Stomach (tissue), 9 donors: ENCODE data around the gene PPIL6. TPM values are rescaled to one million over a fixed set of nuclear protein-coding genes. Genes with fewer than 3 reads are reported as not detected.

ENCODE experiments used
- DNase-seq, 2 donors: peaks; one replicate each; pipeline versions ENCODE4 v3.0.0 to v3.0.0-alpha.2; 2013 to 2019
- H3K27ac ChIP-seq, 5 donors: fragments of 200-600 bp in 4 of 5; sonication (generic) in 4 of 5; one replicate each; pipeline ENCODE4 v1.5.1; 2013 to 2019; ENCODE audit warnings: mild to moderate bottlenecking in 1 of 5, moderate library complexity in 1 of 5
- H3K27me3 ChIP-seq, 3 donors: fragments of 200-600 bp; sonication (generic); one replicate each; pipeline ENCODE4 v1.5.1; 2017 to 2019; ENCODE audit warnings: mixed run types in 1 of 3
- H3K36me3 ChIP-seq, 4 donors: fragments of 200-600 bp; sonication (generic); 1 replicate in 3 of 4; 2 replicates in 1 of 4; pipeline ENCODE4 v1.5.1; 2016 to 2019
- H3K4me1 ChIP-seq, 4 donors: fragments of 200-600 bp; sonication (generic); one replicate each; pipeline ENCODE4 v1.5.1; 2016 to 2019
- H3K4me3 ChIP-seq, 4 donors: fragments of 200-600 bp; sonication (generic) in 3 of 4; one replicate each; pipeline ENCODE4 v1.5.1; 2016 to 2019; ENCODE audit warnings: mild to moderate bottlenecking in 1 of 4
- H3K9me3 ChIP-seq, 4 donors: fragments of 200-600 bp; sonication (generic); one replicate each; pipeline ENCODE4 v1.5.1; 2016 to 2019
- CTCF ChIP-seq, 7 experiments: fragments of 450-650 bp in 4 of 7; fragments of 200-600 bp in 3 of 7; sonication (generic) in 3 of 7; IDR thresholded peaks; one replicate each; pipeline ENCODE4 v1.5.1; 2016 to 2019; ENCODE audit warnings: antibody characterized with exemption in 7 of 7, control low read depth in 2 of 7, mild to moderate bottlenecking in 1 of 7
- EP300 ChIP-seq: sonication (generic); formaldehyde crosslinking; IDR thresholded peaks from one replicate; pipeline ENCODE4 v1.6.1; 2017; ENCODE audit warnings: antibody characterized with exemption
- POLR2A ChIP-seq, 4 donors: fragments of 450-650 bp; IDR thresholded peaks; one replicate each; pipeline ENCODE4 v1.6.1; 2016; ENCODE audit warnings: antibody characterized with exemption in 4 of 4, control low read depth in 2 of 4, mild to moderate bottlenecking in 1 of 4, moderate library complexity in 1 of 4
- POLR2AphosphoS5 ChIP-seq, 3 donors: sonication (generic); formaldehyde crosslinking; IDR thresholded peaks; one replicate each; pipeline ENCODE4 v1.6.1; 2016; ENCODE audit warnings: antibody characterized with exemption in 3 of 3
- WGBS, 5 donors: extraction: QIAGEN DNeasy Blood & Tissue Kit in 3 of 5; methylation state at CpG; one replicate each; pipeline versions ENCODE4 v1.1.5 to v1.1.7; 2013 to 2018; 5-methylcytosine and 5-hydroxymethylcytosine counted together
- intact Hi-C: fragments of 100-400 bp; cut with DNase I; formaldehyde crosslinking; loops from one replicate; pipeline ENCODE4 v1.15.1; 2023; ENCODE audit warnings: low total_unique reads
- polyA plus RNA-seq, 3 donors: library from polyadenylated mRNA; stranded (reverse); fragments of 200-250 nt; gene quantifications; one replicate each; pipeline ENCODE4 v1.2.3, GENCODE V29; 2013
- total RNA-seq, 5 donors: library from RNA; depleted of rRNA; stranded (reverse); fragments of >200 nt; gene quantifications; one replicate each; pipeline versions ENCODE4 v1.1.0 to v1.2.3, GENCODE V29; 2014 to 2016
- donor health status: healthy with polysubstance abuse.
- donor health status: Bipolar disorder and iron deficiency.
- donor health status: healthy.

Gene PPIL6
- total and polyA plus RNA-seq, 8 donors: 1.0 to 8.6 (median 3.0) TPM; not detected in 2

- no peaks in the 10 kb centered on the region for H3K27me3 ChIP-seq
- no peak overlapping the region for H3K27ac ChIP-seq
- intact Hi-C loops: no loop called here
- H3K36me3 ChIP-seq: peaks cover 41 to 59% (median 54%) of the 10 kb centered on the region in 4 donors
- H3K9me3 ChIP-seq: no peaks in the 10 kb centered on the region
- no peak for TF ChIP-seq POLR2AphosphoS5 (IDR thresholded peaks at IDR 0.05)
- TF ChIP-seq POLR2A (IDR thresholded peaks at IDR 0.05): no peak
- no peak for TF ChIP-seq EP300
- TF ChIP-seq CTCF (IDR thresholded peaks at IDR 0.05): no peak
- 74 to 88% (median 87%) methylated on average over 3 of the region's 3 CpGs for WGBS, 5 donors
- no peak for DNase-seq
- H3K4me1 ChIP-seq: peaks cover 16 to 74% (median 51%) of the 10 kb centered on the region in 4 donors
- H3K4me3 ChIP-seq: no peak overlapping the region
These were observed 62.7 kb downstream of the PPIL6 start for GRCh38 chr6:109377717-109378116.

DNA sequence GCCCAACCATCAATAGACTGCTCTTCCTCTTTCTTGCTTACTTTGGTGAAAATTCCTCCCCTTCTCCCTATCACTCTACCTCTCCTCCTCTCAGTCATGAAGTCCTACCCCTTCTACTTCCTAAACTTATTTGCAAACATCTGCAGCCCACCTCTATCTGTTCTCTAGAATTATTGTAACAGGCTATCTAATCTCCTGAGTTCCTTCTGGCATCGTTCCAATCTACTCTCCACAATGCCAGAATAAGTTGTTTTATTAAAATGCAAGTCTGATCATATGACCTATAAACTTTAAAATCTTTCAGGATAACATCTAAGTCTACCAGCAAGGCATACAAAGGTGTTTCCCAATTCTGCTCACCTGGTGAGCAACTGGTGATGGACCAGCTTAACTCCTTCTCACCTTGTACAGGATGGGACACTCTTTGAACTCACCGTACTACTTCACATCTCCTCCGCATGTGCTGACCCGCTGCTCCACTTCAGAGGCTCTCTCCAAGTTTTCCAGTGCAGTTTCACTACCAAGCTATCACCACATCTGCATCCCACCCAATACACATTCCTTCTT is 66.0 kb downstream of the PPIL6 start:
- Histone ChIP-seq H3K9me3 (no peaks in the 10 kb centered on the region), H3K27ac (no peak overlapping the region), H3K4me1 (peaks cover 10 to 90% (median 46%) of the 10 kb centered on the region in 4 donors), H3K36me3 (peaks cover 50 to 90% (median 78%) of the 10 kb centered on the region in 4 donors), H3K27me3 (no peaks in the 10 kb centered on the region), H3K4me3 (no peak overlapping the region)
- no peak for DNase-seq
- 62 to 79% (median 65%) methylated on average over 4 of the region's 4 CpGs for WGBS, 5 donors
- intact Hi-C loops: no loop called here
- TF ChIP-seq POLR2AphosphoS5 (IDR thresholded peaks at IDR 0.05): no peak
- no peak for TF ChIP-seq POLR2A (IDR thresholded peaks at IDR 0.05)
- TF ChIP-seq EP300: no peak
- TF ChIP-seq CTCF (IDR thresholded peaks at IDR 0.05): no peak

- WGBS, 5 donors: 77 to 91% (median 86%) methylated on average over 4 of the region's 4 CpGs
- intact Hi-C loops: no loop called here
- Histone ChIP-seq H3K4me1 (peaks cover 4 to 84% (median 40%) of the 10 kb centered on the region in 4 donors), H3K36me3 (peaks cover 57 to 93% (median 84%) of the 10 kb centered on the region in 4 donors), H3K4me3 (no peak overlapping the region), H3K9me3 (no peaks in the 10 kb centered on the region), H3K27me3 (no peaks in the 10 kb centered on the region), H3K27ac (no peak overlapping the region)
- TF ChIP-seq POLR2A (IDR thresholded peaks at IDR 0.05) (no peak), EP300 (no peak), CTCF (IDR thresholded peaks at IDR 0.05) (no peak), POLR2AphosphoS5 (IDR thresholded peaks at IDR 0.05) (no peak)
- DNase-seq: no peak
These were observed 66.7 kb downstream of the PPIL6 start for GRCh38 chr6:109373762-109374161.

GRCh38 chr6:109373331-109373730 is 67.1 kb downstream of the PPIL6 start:
- Histone ChIP-seq H3K4me3 (no peak overlapping the region), H3K9me3 (no peaks in the 10 kb centered on the region), H3K27ac (no peak overlapping the region), H3K36me3 (peaks cover 59 to 94% (median 88%) of the 10 kb centered on the region in 4 donors), H3K4me1 (peaks cover 4 to 79% (median 35%) of the 10 kb centered on the region in 4 donors), H3K27me3 (no peaks in the 10 kb centered on the region)
- intact Hi-C loops: no loop called here
- TF ChIP-seq CTCF (IDR thresholded peaks at IDR 0.05) (no peak), EP300 (no peak), POLR2A (IDR thresholded peaks at IDR 0.05) (no peak), POLR2AphosphoS5 (IDR thresholded peaks at IDR 0.05) (no peak)
- DNase-seq: no peak
- WGBS, 5 donors: 45 to 59% (median 55%) methylated on average over 4 of the region's 4 CpGs
